Naive thymus-derived CD4-positive, alpha-beta T cell (primary cell): ENCODE results near the gene RAB25. TPM values are rescaled to one million over a fixed set of nuclear protein-coding genes. Genes with fewer than 3 reads are reported as not detected.

Experiments
- ATAC-seq: fragments of 150-1000 bp; cut with Tn5 transposase; 2 replicates; pipeline ENCODE4 v1.10.0; 2021; ENCODE audit warnings: mild to moderate bottlenecking, moderate library complexity
- CTCF ChIA-PET: fragments of 350-600 bp; sonication (Branson Sonifier 250); formaldehyde crosslinking; loops from one replicate; lab custom pipeline; 2021; ENCODE audit warnings: antibody characterized with exemption; lab: Charles Lee
- POLR2A ChIA-PET: fragments of 350-600 bp; sonication (Branson Sonifier 250); formaldehyde crosslinking; loops from one replicate; lab custom pipeline; 2021; ENCODE audit warnings: antibody characterized with exemption, inconsistent platforms; lab: Charles Lee
- DNase-seq, 9 donors: peaks; one replicate each; pipeline versions ENCODE4 v3.0.0 to v3.0.0-alpha.2; 2020 to 2022; ENCODE audit warnings: mixed read lengths in 1 of 9
- H3K27ac ChIP-seq: one replicate; pipeline ENCODE4 v1.7.0; 2013; ENCODE audit warnings: mild to moderate bottlenecking, low read depth, low read length, moderate library complexity
- H3K27me3 ChIP-seq, 2 donors: one replicate each; pipeline ENCODE4 v1.7.0; 2013; ENCODE audit warnings: low read length in 2 of 2, mild to moderate bottlenecking in 2 of 2, moderate library complexity in 2 of 2; ENCODE audit not compliant: control insufficient read depth in 2 of 2, insufficient read depth in 2 of 2
- H3K36me3 ChIP-seq, 3 experiments: 1 replicate in 2 of 3; 2 replicates in 1 of 3; pipeline ENCODE4 v1.7.0; 2013; ENCODE audit warnings: low read length in 3 of 3, mild to moderate bottlenecking in 3 of 3, moderate library complexity in 1 of 3; ENCODE audit not compliant: insufficient read depth in 3 of 3, control insufficient read depth in 2 of 3
- H3K4me1 ChIP-seq, 2 donors: one replicate each; pipeline ENCODE4 v1.7.0; 2013; ENCODE audit warnings: low read length in 2 of 2, mild to moderate bottlenecking in 2 of 2, moderate library complexity in 1 of 2; ENCODE audit not compliant: control insufficient read depth in 2 of 2, insufficient read depth in 2 of 2
- H3K4me3 ChIP-seq: 2 replicates; pipeline ENCODE4 v1.7.0; 2013; ENCODE audit warnings: mild to moderate bottlenecking, low read length
- H3K9me3 ChIP-seq, 3 experiments: 1 replicate in 2 of 3; 2 replicates in 1 of 3; pipeline ENCODE4 v1.7.0; 2013; ENCODE audit warnings: low read length in 3 of 3; ENCODE audit not compliant: control insufficient read depth in 2 of 3
- H3K27ac Mint-ChIP-seq, 9 donors: one replicate each; pipeline ENCODE4 v1.8.0; 2020 to 2022; ENCODE audit warnings: mixed read lengths in 9 of 9, mild to moderate bottlenecking in 8 of 9, moderate library complexity in 5 of 9, inconsistent platforms in 2 of 9
- H3K27me3 Mint-ChIP-seq, 5 donors: one replicate each; pipeline ENCODE4 v1.8.0; 2021 to 2022; ENCODE audit warnings: mixed read lengths in 5 of 5, mild to moderate bottlenecking in 1 of 5
- H3K36me3 Mint-ChIP-seq, 5 donors: one replicate each; pipeline ENCODE4 v1.8.0; 2020 to 2022; ENCODE audit warnings: mixed read lengths in 5 of 5, mild to moderate bottlenecking in 3 of 5, inconsistent platforms in 1 of 5
- H3K4me1 Mint-ChIP-seq, 7 donors: one replicate each; pipeline ENCODE4 v1.8.0; 2020 to 2022; ENCODE audit warnings: mixed read lengths in 7 of 7, mild to moderate bottlenecking in 3 of 7, inconsistent platforms in 1 of 7
- H3K4me3 Mint-ChIP-seq, 10 donors: one replicate each; pipeline ENCODE4 v1.8.0; 2020 to 2022; ENCODE audit warnings: mild to moderate bottlenecking in 10 of 10, mixed read lengths in 10 of 10, moderate library complexity in 6 of 10, inconsistent platforms in 2 of 10
- H3K9me3 Mint-ChIP-seq, 11 donors: one replicate each; pipeline ENCODE4 v1.8.0; 2020 to 2022; ENCODE audit warnings: mixed read lengths in 11 of 11, mild to moderate bottlenecking in 4 of 11, inconsistent platforms in 1 of 11, moderate library complexity in 1 of 11
- intact Hi-C, 2 donors: fragments of 100-400 bp; cut with micrococcal nuclease; formaldehyde crosslinking; loops; one replicate each; pipeline ENCODE4 v1.15.1; 2023
- polyA plus RNA-seq, 2 donors: library from polyadenylated mRNA; unstranded; fragments of 300-500 nt; fragmentation: Illumina TruSeq; gene quantifications; one replicate each; pipeline ENCODE4 v1.2.3, GENCODE V29; 2021
- total RNA-seq, 6 experiments: library from RNA in 5 of 6; stranded (reverse) in 5 of 6; gene quantifications; 1 replicate in 5 of 6; 2 replicates in 1 of 6; pipeline ENCODE4 v1.2.3 and lab custom pipeline; 2021 to 2026

The RAB25 gene
- total and polyA plus RNA-seq, 7 experiments from 2014 or later = 1.1 to 2.7 (median 1.8) TPM; not detected in 1

DNA sequence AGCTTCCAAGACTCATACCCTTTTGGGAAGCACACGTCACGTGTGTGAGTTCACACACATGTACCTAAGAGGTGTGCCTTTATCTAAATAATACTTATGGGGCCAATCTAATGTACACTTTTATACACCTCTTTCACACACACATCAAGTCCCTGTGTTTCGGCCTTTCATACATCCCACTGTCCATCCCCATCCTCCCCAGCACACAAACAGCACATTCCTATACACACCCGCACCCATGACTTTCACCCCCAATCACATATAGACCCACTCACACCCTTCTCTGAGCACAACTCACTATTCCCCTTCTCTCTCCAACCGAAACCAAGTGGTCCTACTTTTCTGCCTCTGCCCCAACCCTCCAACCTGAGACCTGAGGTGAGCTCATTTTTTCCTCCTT is 17.8 kb downstream of the RAB25 start:
- Histone ChIP-seq H3K4me1 (peaks cover 3 to 5% of the 10 kb centered on the region in 2 donors), H3K9me3 (no peaks in the 10 kb centered on the region), H3K27ac (no peak overlapping the region), H3K4me3 (no peak overlapping the region), H3K27me3 (no peaks in the 10 kb centered on the region), H3K36me3 (no peaks in the 10 kb centered on the region)
- no peak for DNase-seq
- ATAC-seq = no peak
- H3K4me1 Mint-ChIP-seq = peaks cover 0 to 21% (median 6%) of the 10 kb centered on the region in 7 donors
- peaks cover 3 to 58% (median 12%) of the 10 kb centered on the region in 5 donors for H3K27me3 Mint-ChIP-seq
- H3K4me3 Mint-ChIP-seq = no peak overlapping the region
- no peaks in the 10 kb centered on the region for H3K36me3 Mint-ChIP-seq
- intact Hi-C loops = no loop called here
- ChIA-PET POLR2A (no interaction called here), CTCF (interaction anchor here (1.0 kb wide), 1 partner anchor 13 kb away, joined by 4 read pairs; no protein-coding TSS in a partner anchor)
- H3K27ac Mint-ChIP-seq = peak overlapping the region in 1 of 9 donors; percentile 3
- H3K9me3 Mint-ChIP-seq = peaks cover 0 to 2% (median 0%) of the 10 kb centered on the region in 11 donors

- ChIA-PET CTCF (no interaction called here), POLR2A (no interaction called here)
- ATAC-seq (no peak), DNase-seq (no peak)
- Histone ChIP-seq H3K4me1 (peaks cover 3 to 5% of the 10 kb centered on the region in 2 donors), H3K27me3 (peaks cover 2 to 3% of the 10 kb centered on the region in 2 donors), H3K36me3 (no peaks in the 10 kb centered on the region), H3K4me3 (no peak overlapping the region), H3K9me3 (no peaks in the 10 kb centered on the region), H3K27ac (no peak overlapping the region)
- peaks cover 0 to 24% (median 6%) of the 10 kb centered on the region in 7 donors for H3K4me1 Mint-ChIP-seq
- H3K27ac Mint-ChIP-seq = peak overlapping the region in 1 of 9 donors; percentile 15
- H3K27me3 Mint-ChIP-seq = peaks cover 9 to 68% (median 18%) of the 10 kb centered on the region in 5 donors
- no peaks in the 10 kb centered on the region for H3K36me3 Mint-ChIP-seq
- H3K9me3 Mint-ChIP-seq = peaks cover 0 to 2% (median 0%) of the 10 kb centered on the region in 11 donors
- intact Hi-C loops = no loop called here
- peak overlapping the region in 7 of 10 donors; percentile 3 to 30 (median 12) for H3K4me3 Mint-ChIP-seq
These were observed 18.8 kb downstream of the RAB25 start for GRCh38 chr1:156079762-156080161.

DNA sequence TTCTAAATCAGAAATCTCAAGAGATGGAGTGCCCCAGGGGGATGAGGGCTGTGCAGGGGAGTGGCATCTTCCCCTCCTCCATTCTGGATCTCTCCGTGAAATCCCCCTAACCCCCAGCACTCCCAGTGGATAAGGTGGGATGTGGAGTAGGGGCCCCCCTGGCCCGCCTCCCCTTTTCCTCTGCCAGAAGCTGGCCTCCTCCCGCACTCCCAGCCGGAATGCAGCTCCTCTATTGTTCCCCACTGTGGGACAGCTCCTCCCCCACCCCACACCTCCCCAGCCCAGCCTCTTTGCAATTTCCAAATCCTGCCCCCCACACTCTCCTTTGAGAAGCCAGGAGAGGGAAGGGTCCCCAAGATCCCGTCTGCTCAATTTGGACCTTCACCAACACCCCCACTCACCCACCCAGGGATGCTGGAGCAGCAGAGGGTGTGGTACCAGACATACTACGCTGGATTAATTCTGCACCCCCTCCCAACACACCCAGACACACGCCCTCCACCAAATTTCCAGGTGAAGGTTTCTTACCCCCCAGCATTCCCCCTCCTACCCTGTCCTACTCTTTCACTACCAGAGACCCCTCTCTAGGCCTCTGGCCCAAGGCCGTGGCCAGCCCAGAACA is 19.4 kb downstream of the RAB25 start:
- peak overlapping the region in 4 of 10 donors; percentile 30 to 75 (median 54) for H3K4me3 Mint-ChIP-seq
- CTCF ChIA-PET = no interaction called here
- intact Hi-C loops = no loop called here

GRCh38 chr1:156080863-156081179 is 19.9 kb downstream of the RAB25 start:
- ChIA-PET CTCF (no interaction called here), POLR2A (no interaction called here)
- Histone ChIP-seq H3K4me1 (peaks cover 3 to 5% of the 10 kb centered on the region in 2 donors), H3K36me3 (no peaks in the 10 kb centered on the region), H3K4me3 (no peak overlapping the region), H3K27me3 (peaks cover 3 to 9% of the 10 kb centered on the region in 2 donors), H3K27ac (no peak overlapping the region), H3K9me3 (no peaks in the 10 kb centered on the region)
- Mint-ChIP-seq H3K4me1 (peaks cover 0 to 17% (median 6%) of the 10 kb centered on the region in 7 donors), H3K36me3 (no peaks in the 10 kb centered on the region), H3K27ac (no peak overlapping the region), H3K4me3 (peak overlapping the region in 6 of 10 donors; percentile 47 to 91 (median 64)), H3K9me3 (peaks cover 0 to 2% (median 0%) of the 10 kb centered on the region in 11 donors), H3K27me3 (peaks cover 15 to 72% (median 20%) of the 10 kb centered on the region in 5 donors)
- intact Hi-C loops = no loop called here
- ATAC-seq = no peak
- DNase-seq = no peak

More for the DNA sequence above, 19.4 kb downstream of the RAB25 start:
- no peak overlapping the region for H3K27ac Mint-ChIP-seq
- POLR2A ChIA-PET = no interaction called here
- ATAC-seq (no peak), DNase-seq (no peak)
- Histone ChIP-seq H3K27me3 (peaks cover 3 to 7% of the 10 kb centered on the region in 2 donors), H3K36me3 (no peaks in the 10 kb centered on the region), H3K4me1 (peaks cover 3 to 5% of the 10 kb centered on the region in 2 donors), H3K27ac (no peak overlapping the region), H3K4me3 (no peak overlapping the region), H3K9me3 (no peaks in the 10 kb centered on the region)
- peaks cover 0 to 21% (median 6%) of the 10 kb centered on the region in 7 donors for H3K4me1 Mint-ChIP-seq
- H3K27me3 Mint-ChIP-seq = peaks cover 11 to 71% (median 23%) of the 10 kb centered on the region in 5 donors
- H3K36me3 Mint-ChIP-seq = no peaks in the 10 kb centered on the region
- peaks cover 0 to 2% (median 0%) of the 10 kb centered on the region in 11 donors for H3K9me3 Mint-ChIP-seq

GRCh38 chr1:156081180-156081916 is 20.4 kb downstream of the RAB25 start:
- DNase-seq (no peak), ATAC-seq (no peak)
- ChIA-PET CTCF (no interaction called here), POLR2A (no interaction called here)
- no peaks in the 10 kb centered on the region for H3K36me3 Mint-ChIP-seq
- H3K4me1 Mint-ChIP-seq = peaks cover 0 to 17% (median 6%) of the 10 kb centered on the region in 7 donors
- intact Hi-C loops = no loop called here
- Histone ChIP-seq H3K27me3 (peaks cover 3 to 9% of the 10 kb centered on the region in 2 donors), H3K4me3 (peak overlapping the region; percentile 83), H3K4me1 (peaks cover 3 to 5% of the 10 kb centered on the region in 2 donors), H3K36me3 (no peaks in the 10 kb centered on the region), H3K27ac (no peak overlapping the region), H3K9me3 (no peaks in the 10 kb centered on the region)
- H3K27ac Mint-ChIP-seq = peak overlapping the region in 1 of 9 donors; percentile 54
- H3K4me3 Mint-ChIP-seq = peak overlapping the region; percentile 64 to 91 (median 85)
- H3K27me3 Mint-ChIP-seq = peaks cover 18 to 77% (median 23%) of the 10 kb centered on the region in 5 donors
- peaks cover 0 to 2% (median 0%) of the 10 kb centered on the region in 11 donors for H3K9me3 Mint-ChIP-seq

DNA sequence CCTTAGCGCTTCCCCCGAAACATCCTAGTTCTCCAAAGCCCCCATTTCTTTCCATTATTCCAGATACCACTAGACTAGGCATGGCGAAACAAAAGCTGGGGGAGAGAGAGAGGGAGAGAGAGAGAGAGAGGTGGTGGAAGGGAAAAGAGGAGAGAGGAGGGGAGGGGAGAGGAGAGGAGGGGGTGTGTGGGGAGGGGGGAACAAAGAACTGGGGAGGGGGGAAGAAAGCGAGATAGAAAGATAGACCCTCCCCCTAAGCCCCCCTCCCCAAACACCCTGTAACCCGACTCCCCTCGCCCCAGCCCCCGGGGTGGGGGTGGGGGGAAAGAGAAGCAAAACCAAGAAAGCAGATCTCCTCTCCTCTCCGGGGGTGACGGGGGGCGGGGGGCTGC is 21.0 kb downstream of the RAB25 start:
- CTCF ChIA-PET = no interaction called here
- no peaks in the 10 kb centered on the region for H3K9me3 ChIP-seq
- H3K36me3 ChIP-seq = no peaks in the 10 kb centered on the region
- H3K27me3 ChIP-seq = peaks cover 3 to 9% of the 10 kb centered on the region in 2 donors
- Mint-ChIP-seq H3K4me1 (peaks cover 0 to 17% (median 6%) of the 10 kb centered on the region in 7 donors), H3K27me3 (peaks cover 23 to 83% (median 26%) of the 10 kb centered on the region in 5 donors), H3K9me3 (peaks cover 0 to 2% (median 0%) of the 10 kb centered on the region in 11 donors), H3K4me3 (peak overlapping the region; percentile 64 to 91 (median 85)), H3K36me3 (no peaks in the 10 kb centered on the region), H3K27ac (peak overlapping the region in 1 of 9 donors; percentile 54)
- H3K4me1 ChIP-seq = peaks cover 3 to 5% of the 10 kb centered on the region in 2 donors
- POLR2A ChIA-PET = no interaction called here
- no peak for ATAC-seq
- H3K4me3 ChIP-seq = peak overlapping the region; percentile 83
- no peak overlapping the region for H3K27ac ChIP-seq
- intact Hi-C loops = loop anchor here in 1 of 2 donors (1.0 kb wide), 2 partner anchors 28 to 256 kb away; partner anchors contain the start of genes CCT3, LAMTOR2 and TSACC
- no peak for DNase-seq
